Activated CD8-positive, alpha-beta T cell treated with anti-CD3 and anti-CD28 coated beads for 36 hours (primary cell): ENCODE results near the gene MVD. TPM values are rescaled to one million over a fixed set of nuclear protein-coding genes. Genes with fewer than 3 reads are reported as not detected.
A peak's percentile ranks its signal among the peaks of the same experiment; 100 is the strongest.

Source experiments
- ATAC-seq: fragments of 200-7000 bp; cut with Tn5 transposase; one replicate; pipeline ENCODE4 v1.10.0; 2021; ENCODE audit warnings: mild to moderate bottlenecking, moderate library complexity
- CTCF ChIA-PET: fragments of 350-600 bp; sonication (Branson Sonifier 250); formaldehyde crosslinking; loops from one replicate; lab custom pipeline; 2021; ENCODE audit warnings: antibody characterized with exemption; lab: Charles Lee
- POLR2A ChIA-PET: fragments of 350-600 bp; sonication (Branson Sonifier 250); formaldehyde crosslinking; loops from one replicate; lab custom pipeline; 2021; ENCODE audit warnings: antibody characterized with exemption; lab: Charles Lee
- DNase-seq: peaks from one replicate; pipeline ENCODE4 v3.0.0-alpha.2; 2020
- H3K27ac Mint-ChIP-seq: one replicate; pipeline ENCODE4 v1.8.0; 2021; ENCODE audit warnings: mild to moderate bottlenecking, mixed read lengths
- H3K27me3 Mint-ChIP-seq: one replicate; pipeline ENCODE4 v1.8.0; 2021; ENCODE audit warnings: mixed read lengths
- H3K36me3 Mint-ChIP-seq: one replicate; pipeline ENCODE4 v1.8.0; 2021; ENCODE audit warnings: low read depth, mixed read lengths
- H3K4me1 Mint-ChIP-seq: one replicate; pipeline ENCODE4 v1.8.0; 2021; ENCODE audit warnings: low read depth, mixed read lengths
- H3K4me3 Mint-ChIP-seq: one replicate; pipeline ENCODE4 v1.8.0; 2021; ENCODE audit warnings: mild to moderate bottlenecking, moderate library complexity, mixed read lengths
- H3K9me3 Mint-ChIP-seq: one replicate; pipeline ENCODE4 v1.8.0; 2021; ENCODE audit warnings: mixed read lengths
- CTCF ChIP-seq: fragments of 200-600 bp; IDR thresholded peaks from one replicate; pipeline ENCODE4 v1.8.0; 2022; ENCODE audit warnings: antibody characterized with exemption, mild to moderate bottlenecking
- intact Hi-C: fragments of 100-400 bp; cut with micrococcal nuclease; formaldehyde crosslinking; loops from one replicate; pipeline ENCODE4 v1.10.0; 2022
- total RNA-seq, 2 experiments: library from RNA; stranded (reverse); gene quantifications; one replicate each; pipeline ENCODE4 v1.2.3, GENCODE V29; 2021

Gene MVD
- total RNA-seq, 2 experiments from 2014 or later, result 83.1 to 89.9 TPM

DNA sequence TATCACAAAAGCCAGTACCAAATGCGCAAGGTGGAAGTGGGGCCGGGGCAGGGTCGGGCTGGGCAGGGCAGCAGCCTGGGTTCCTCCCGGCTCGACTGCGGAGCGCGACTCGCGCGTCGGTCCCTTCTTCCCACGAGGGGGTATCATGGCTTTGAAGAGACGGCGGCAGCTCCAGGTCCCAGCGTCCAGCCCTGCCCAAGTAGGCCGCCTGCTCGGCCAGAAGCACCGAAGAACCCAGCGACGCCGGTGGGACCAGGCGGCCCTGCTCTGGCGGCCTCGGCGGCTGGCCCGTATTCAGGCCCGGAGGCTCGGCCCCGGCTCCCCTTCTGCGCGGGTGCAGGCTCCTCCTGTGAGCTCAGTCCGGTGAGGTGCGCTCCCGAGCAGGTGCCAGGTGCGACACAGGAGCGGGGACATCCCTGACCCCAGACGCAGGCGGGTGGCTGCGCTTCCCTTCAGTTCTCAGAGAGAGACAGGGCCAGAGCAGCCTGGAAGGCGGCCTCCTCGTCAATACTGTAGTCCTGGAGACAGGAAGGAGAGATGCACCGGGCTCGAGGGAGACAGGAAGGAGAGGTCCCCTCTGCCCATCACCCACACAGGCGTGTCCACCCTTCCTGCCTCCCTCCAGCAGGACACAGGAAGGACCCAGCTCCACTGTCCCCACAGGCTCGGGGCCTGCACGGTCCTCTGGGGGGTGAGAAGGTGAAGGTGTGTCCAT, 34.4 kb upstream of the MVD start:
- CTCF ChIA-PET, result no interaction called here

DNA sequence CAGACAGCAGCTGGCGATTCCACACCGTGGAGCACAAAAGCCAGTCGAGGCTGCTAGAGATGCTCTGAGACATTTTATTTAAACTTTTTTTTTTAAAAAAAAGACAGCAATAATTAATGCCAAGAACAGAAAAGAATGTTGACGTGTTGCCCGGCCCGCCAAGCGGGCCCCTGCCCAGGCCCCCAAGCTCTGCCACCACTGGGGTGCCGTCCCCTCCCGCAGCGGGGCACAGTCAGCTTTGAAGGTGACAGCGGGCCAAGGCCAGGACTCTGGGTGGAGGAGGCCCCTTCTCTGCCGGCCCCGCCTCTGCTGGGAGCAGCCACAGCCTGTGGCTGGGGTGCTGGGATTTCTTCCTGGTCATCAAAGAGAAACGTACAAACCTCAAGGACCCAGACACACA, 33.5 kb upstream of the MVD start:
- Mint-ChIP-seq H3K27me3 (no peaks in the 10 kb centered on the region), H3K4me1 (peaks cover 47% of the 10 kb centered on the region), H3K36me3 (peaks cover 21% of the 10 kb centered on the region), H3K27ac (no peak overlapping the region), H3K9me3 (no peaks in the 10 kb centered on the region), H3K4me3 (no peak overlapping the region)
- DNase-seq (no peak), ATAC-seq (no peak)
- TF ChIP-seq CTCF, result no peak
- CTCF ChIA-PET, result no interaction called here
- POLR2A ChIA-PET, result no interaction called here
- intact Hi-C loops, result no loop called here

More for the DNA sequence above, 34.4 kb upstream of the MVD start:
- Mint-ChIP-seq H3K9me3 (no peaks in the 10 kb centered on the region), H3K4me1 (peaks cover 45% of the 10 kb centered on the region), H3K36me3 (peaks cover 27% of the 10 kb centered on the region), H3K27ac (peak overlapping the region; percentile 30), H3K27me3 (no peaks in the 10 kb centered on the region), H3K4me3 (no peak overlapping the region)
- POLR2A ChIA-PET, result no interaction called here
- DNase-seq (no peak), ATAC-seq (no peak)
- TF ChIP-seq CTCF, result no peak
- intact Hi-C loops, result no loop called here

DNA sequence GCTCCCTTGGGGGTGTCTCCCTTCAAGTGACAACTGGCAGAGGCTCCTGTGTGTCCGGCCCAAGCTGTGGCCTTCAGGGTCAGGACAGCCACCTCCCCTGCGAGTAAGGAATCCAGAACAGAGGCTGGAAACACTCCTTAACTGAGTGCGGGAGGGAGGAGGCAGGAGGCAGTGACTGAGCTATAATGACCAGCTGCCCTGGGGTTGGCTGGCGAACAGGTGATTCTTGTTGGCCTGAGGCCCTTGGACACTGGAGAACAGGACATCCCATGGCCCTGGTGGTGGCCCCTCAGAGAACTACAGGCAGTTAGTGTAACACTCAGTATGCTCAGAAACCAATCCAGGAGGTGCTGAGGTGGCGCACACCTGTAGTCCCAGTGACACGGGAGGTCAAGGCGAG, 32.9 kb upstream of the MVD start:
- TF ChIP-seq CTCF, result no peak
- H3K36me3 Mint-ChIP-seq, result peaks cover 19% of the 10 kb centered on the region
- ChIA-PET POLR2A (no interaction called here), CTCF (no interaction called here)
- no peaks in the 10 kb centered on the region for H3K9me3 Mint-ChIP-seq
- ATAC-seq, result no peak
- H3K4me3 Mint-ChIP-seq, result no peak overlapping the region
- H3K27ac Mint-ChIP-seq, result peak overlapping the region; percentile 38
- intact Hi-C loops, result no loop called here
- H3K4me1 Mint-ChIP-seq, result peaks cover 52% of the 10 kb centered on the region
- no peak for DNase-seq
- no peaks in the 10 kb centered on the region for H3K27me3 Mint-ChIP-seq

- no peak for TF ChIP-seq CTCF
- no peaks in the 10 kb centered on the region for H3K9me3 Mint-ChIP-seq
- H3K36me3 Mint-ChIP-seq, result peaks cover 17% of the 10 kb centered on the region
- no peak overlapping the region for H3K4me3 Mint-ChIP-seq
- intact Hi-C loops, result no loop called here
- H3K4me1 Mint-ChIP-seq, result peaks cover 51% of the 10 kb centered on the region
- CTCF ChIA-PET, result no interaction called here
- H3K27ac Mint-ChIP-seq, result peak overlapping the region; percentile 38
- no peaks in the 10 kb centered on the region for H3K27me3 Mint-ChIP-seq
- DNase-seq (no peak), ATAC-seq (no peak)
- POLR2A ChIA-PET, result interaction anchor here (1.5 kb wide), 1 partner anchor 15 kb away, joined by 3 read pairs; no protein-coding TSS in a partner anchor
Measured at GRCh38 chr16:88695218-88695617, 32.3 kb upstream of the MVD start.

GRCh38 chr16:88694221-88695087, 31.6 kb upstream of the MVD start:
- ChIA-PET CTCF (no interaction called here), POLR2A (interaction anchor here (1.1 to 3.5 kb wide), 3 partner anchors 9 to 14 kb away, joined by 3 to 21 read pairs (median 5); partner anchors contain the start of genes CTU2 and RNF166)
- Mint-ChIP-seq H3K4me3 (no peak overlapping the region), H3K9me3 (no peaks in the 10 kb centered on the region), H3K4me1 (peaks cover 43% of the 10 kb centered on the region), H3K27me3 (no peaks in the 10 kb centered on the region), H3K36me3 (peaks cover 10% of the 10 kb centered on the region), H3K27ac (no peak overlapping the region)
- no peak for ATAC-seq
- no peak for TF ChIP-seq CTCF
- no peak for DNase-seq
- intact Hi-C loops, result no loop called here
